ENCODE measurements around the gene ACOT7.
A peak's percentile ranks its signal among the peaks of the same experiment; 100 is the strongest.

ACOT7 gene

DNA sequence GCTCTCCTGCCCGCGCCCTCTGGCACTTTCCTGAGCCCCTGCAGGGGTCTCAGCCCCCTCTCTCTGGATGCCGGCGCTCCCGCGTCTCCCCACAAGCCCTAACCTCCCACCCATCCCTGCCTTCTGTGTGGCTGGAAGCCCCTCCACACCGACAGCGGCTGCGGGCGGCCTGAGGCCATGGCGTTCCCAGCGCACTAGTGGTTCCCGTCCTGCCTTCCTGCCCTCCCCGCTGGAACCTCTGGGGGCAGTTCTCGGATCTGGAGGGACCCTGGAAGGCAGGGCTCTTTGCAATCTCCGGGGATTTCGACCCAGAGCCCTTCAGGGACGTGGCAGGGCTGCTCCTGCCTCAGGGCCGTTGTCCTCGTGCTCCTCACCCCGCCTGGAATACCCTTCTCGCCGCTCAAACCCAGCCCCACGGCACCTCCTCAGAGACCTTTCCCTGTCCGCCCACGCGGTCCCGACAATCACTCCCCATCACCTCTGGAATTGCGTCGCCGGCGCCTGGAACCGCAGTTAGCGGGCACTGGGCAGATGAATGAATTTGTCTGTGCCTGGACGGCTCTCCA lies 30.5 kb upstream of the ACOT7 start:
- DNase-seq: no peak

- peak; percentile 22 for DNase-seq
Measured at GRCh38 chr1:6423321-6423999, 29.9 kb upstream of the ACOT7 start.

DNA sequence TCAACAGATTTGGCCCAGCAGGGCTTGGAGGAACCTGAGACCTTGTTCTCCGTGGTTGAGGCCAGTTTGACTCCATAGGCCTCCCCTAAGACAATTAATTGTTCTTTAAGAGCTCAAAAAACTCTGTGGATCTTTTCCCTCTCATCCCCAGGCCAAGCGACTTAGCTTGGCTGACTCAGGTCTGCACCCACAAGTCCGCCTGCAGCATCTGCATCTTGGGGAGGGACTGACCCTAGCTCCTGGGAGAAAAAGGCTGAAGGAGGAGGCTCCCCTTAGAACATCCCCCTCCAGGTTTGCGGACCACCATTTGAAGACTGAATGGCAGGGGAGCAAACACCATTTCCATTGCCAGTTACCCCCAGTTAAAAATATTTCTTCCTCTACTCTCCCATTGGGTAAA lies 27.7 kb upstream of the ACOT7 start:
- no peak for DNase-seq

DNA sequence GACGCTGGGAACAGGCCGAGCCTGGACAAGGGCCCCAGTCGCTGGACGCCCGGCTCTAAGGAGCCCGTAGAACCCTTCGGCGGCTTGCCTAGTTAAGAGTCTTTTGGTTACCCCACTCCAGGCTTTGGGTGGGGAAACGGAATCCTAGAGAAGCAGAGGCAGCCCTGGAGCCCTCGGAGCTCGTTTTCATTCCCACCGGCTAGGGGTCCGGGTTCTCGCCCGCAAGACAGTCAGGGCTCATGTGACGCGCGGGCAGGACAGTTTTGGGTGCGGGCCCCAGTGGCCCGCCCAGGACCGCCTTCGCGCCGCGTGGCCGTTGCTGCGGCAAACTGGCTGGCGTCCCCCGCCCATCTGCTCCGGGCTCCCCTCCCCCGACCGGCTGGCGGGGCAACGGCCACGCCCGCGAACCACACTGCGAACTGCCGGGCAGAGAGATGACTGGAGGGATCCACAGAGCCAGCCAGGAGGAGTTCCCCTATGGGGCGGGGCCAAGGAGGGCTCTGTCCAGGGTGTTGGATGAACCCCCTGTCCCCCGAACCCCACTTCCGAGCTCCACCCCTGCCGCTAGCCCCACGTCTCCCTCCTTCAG lies 27.0 kb upstream of the ACOT7 start:
- DNase-seq: no peak

DNA sequence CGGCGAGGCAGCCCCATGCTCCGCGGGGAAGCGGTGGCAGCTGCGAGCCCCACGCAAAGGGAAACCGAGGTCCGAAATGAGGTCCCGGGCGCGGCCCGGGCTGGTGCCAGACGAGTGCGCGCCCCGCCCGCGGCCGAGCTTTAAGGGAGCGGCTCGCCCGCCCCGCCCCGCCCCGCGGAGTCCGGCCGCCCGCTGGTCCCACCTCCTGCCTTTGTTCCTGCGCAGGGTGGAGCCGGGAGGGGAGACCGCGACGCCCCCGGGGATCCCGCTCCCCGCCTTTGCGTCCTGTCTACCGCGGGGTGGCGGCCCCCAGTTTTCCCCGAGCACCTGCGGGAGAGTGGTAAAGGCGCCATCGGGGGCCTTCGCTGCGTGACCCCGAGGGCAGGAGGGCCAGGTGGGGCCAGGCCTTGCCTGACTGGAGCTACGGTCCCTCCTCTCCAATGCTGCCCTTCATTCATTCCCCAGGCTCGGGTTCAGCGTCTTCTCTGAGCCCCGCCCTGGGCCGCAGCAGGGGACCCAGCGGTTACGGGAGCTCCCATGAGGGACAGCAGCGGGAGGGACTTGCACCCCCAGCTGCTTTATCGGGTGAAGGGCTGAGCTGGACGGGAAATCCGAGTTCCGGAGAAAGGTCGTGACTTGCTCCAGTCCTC lies 26.4 kb upstream of the ACOT7 start, which contains the start of gene HES2:
Gene HES2, minus strand, starts transcription at position 116 of the 650 bp plus-strand sequence. Its CDS starts 99 bp downstream, at position 17.
- DNase-seq: no peak

GRCh38 chr1:6419397-6419803 lies 25.8 kb upstream of the ACOT7 start:
- DNase-seq: no peak

DNA sequence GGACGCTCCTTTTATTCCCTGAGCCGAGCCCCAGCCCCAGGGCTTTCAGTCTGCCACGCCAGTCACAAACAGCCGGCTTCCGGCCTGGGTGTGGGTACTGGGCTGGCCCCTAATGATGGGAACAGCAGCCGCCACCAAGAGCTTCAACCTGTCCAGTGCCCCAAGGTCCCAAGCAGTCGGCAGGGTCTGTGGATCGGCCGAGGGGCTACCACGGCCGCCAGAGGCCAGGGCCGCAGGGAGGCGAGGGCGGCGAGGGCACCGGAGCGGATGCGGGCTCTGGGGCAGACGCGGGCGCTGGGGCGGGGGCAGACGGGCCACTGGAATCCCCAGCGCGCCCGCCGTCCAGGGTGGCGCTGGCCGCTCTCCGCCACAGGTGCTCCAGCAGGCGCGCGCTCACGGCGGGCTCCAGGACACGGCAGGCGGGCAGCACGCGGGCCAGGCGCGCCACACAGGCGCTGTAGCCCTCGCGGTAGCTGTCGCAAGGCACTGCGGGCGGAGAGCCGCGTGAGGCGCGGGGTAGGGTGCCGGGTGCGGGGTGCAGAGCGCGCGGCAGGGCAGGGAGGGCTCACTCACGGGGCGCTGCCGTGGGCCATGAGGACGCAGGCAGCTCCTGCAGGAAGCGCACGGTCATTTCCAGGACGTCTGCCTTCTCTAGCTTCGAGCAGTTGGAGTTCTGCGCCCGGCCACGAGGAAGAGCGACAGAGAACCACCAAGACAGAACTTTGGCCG lies 25.3 kb upstream of the ACOT7 start:
- no peak for DNase-seq

- DNase-seq: no peak
Measured at GRCh38 chr1:6417961-6418667, 24.5 kb upstream of the ACOT7 start.

- DNase-seq: no peak
Measured at GRCh38 chr1:6416906-6417305, 23.3 kb upstream of the ACOT7 start.

DNA sequence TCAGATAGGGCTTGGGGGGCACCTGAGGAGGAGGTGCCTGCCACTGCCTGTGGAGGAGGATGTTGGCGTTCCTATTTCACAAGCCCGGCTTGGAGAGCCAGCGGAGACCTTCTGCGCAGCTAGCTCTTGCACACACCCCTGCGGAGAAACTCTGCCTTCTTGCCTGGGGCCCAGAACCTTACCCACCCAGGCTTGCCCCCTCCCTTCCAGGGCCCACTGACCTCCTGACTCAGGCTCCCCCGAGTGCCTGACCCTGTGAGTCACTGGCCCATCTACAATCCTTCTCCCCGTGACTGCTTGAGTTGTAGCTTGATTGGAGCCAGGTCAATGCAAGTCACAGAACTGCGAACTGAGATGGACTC lies 22.7 kb upstream of the ACOT7 start:
- DNase-seq: no peak

- no peak for DNase-seq
Measured at GRCh38 chr1:6414881-6415626, 21.5 kb upstream of the ACOT7 start.

DNA sequence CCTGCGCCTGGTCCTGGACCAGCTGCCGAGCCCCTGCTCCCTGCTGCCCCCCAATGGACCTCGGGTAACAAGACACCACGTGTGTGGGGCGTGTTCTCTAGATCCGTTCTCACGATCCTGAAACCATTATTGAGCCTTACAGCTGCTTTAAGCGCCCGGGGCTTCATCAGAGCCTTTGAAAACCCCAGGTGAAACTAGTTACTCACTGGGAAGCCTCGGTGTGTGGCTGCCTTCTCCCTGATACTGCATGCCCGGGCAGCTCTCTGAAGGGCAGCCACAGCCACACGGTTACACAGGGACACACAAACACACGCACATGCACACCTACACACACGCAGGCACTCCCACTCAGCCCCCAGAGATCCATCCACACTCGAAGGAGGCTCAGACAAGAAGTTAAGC lies 20.9 kb upstream of the ACOT7 start:
- DNase-seq: peak; percentile 3

GRCh38 chr1:6412896-6413295 lies 19.3 kb upstream of the ACOT7 start:
- peak; percentile 16 for DNase-seq

DNA sequence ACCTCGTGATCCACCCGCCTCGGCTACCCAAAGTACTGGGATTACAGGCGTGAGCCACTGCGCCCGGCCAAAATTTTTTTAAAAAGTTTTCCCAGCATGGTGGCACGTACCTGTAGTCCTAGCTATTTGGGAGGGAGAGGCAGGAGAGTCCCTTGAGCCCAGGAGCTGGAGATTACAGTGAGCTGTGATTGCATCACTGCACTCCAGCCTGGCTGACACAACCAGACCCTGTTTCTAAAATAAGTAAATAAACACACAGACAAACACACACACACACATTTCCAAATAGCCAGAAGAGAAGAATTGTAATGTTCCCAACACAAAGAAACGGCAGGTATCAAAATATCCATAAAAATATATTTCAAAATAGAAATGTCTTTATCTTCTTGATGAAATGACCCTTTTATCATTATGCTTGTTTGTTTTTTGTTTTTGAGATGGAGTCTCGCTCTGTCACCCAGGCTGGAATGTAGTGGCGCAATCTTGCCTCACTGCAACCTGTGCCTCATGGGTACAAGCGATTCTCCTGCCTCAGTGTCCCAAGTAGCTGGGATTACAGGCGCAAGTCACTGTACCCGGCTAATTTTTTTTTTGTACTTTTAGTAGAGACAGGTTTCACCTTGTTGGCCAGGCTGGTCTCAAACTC lies 16.8 kb upstream of the ACOT7 start:
- no peak for DNase-seq

DNA sequence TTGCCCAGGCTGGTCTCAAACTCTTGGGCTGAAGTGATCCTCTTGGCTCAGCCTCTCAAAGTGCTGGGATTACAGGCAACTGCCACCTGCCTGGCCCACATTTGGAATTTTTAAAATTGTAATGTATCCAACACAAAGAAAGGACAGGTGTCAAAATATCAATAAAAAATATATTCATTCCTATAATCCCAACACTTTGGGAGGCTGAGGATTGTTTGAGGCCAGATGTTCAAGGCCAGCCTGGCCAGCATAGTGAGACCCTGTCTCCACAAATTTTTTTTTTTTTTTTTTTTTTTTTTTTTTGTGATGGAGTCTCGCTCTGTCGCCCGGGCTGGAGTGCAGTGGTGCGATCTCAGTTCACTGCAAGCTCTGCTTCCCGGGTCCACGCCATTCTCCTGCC lies 16.2 kb upstream of the ACOT7 start:
- DNase-seq: no peak

GRCh38 chr1:6409053-6409452 lies 15.5 kb upstream of the ACOT7 start:
- DNase-seq: no peak

DNA sequence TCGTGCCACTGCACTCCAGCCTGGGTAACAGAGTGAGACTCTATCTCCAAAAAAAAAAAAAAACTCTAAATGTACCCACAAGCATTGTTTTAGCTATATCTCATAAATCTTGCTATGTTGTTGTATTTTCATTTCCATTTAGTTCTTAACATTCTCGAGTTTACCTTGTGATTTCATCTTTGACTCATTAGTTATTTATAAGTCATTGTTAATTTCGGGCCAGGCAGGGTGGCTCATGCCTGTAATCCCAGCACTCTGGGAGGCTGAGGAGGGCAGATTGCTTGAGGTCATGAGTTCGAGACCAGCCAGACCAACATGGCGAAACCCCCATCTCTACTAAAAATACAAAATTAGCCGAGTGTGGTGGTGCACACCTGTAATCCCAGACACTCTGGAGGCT lies 14.5 kb upstream of the ACOT7 start:
- no peak for DNase-seq

DNA sequence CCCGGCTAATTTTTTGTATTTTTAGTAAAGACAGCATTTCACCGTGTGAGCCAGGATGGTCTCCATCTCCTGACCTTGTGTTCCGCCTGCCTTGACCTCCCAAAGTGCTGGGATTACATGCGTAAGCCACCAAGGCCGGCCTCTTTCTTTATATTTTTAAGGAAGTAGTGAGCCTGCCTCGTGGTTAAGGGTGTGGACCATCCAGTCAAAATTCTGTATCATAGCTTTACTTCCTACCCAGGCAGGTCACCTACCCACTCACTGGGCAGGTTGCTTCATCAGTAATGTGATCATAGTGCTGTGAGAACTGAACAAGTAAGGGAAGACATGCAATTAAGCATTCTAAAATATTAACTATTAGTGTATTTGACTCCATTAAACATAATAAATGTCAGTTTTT lies 8.1 kb upstream of the ACOT7 start:
- DNase-seq: no peak

DNA sequence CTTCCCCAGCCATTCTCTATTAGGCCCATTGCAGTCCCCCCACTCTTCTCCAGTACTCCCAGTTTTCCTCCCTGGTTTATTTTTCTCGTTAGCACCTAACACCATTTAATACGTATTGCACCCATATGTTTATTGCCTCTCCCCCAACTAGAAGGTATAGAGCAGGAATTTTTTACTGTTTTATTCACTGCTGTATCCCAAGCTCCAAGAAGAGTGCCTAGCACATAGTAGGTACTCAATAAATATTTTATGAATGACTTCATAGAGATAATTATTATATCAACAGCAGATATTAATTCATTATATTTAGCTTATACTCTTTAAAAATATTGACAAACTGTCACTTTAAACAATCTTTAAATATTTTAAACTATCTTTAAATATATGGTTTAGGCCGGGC lies 5.7 kb upstream of the ACOT7 start:
- DNase-seq: no peak

DNA sequence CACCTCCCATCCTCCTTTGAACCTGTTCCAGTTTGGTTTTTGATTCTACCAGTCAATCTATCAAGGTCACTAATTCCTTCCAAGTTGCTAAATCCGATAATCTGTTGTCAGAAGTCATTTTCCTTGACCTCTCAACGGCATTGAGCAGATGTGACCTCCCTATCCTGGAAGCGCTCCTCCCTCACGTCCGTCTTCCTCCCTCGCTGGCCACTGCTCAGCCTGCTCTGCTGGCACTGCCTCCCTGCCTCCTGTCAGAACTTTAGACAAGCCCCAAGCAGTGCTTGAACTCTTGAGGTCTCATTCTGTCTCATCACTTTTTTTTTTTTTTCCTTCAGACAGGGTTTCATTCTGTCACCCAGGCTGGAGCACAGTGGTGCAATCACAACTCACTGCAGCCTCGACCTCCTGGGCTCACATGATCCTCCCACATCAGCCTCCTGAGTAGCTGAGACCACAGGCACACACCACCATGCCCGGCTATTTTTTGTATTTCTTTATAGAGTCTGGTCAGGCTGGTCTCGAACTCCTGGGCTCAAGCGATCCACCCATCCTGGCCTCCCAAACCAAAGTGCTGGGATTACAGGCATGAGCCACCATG lies 4.4 kb upstream of the ACOT7 start:
- no peak for DNase-seq

DNA sequence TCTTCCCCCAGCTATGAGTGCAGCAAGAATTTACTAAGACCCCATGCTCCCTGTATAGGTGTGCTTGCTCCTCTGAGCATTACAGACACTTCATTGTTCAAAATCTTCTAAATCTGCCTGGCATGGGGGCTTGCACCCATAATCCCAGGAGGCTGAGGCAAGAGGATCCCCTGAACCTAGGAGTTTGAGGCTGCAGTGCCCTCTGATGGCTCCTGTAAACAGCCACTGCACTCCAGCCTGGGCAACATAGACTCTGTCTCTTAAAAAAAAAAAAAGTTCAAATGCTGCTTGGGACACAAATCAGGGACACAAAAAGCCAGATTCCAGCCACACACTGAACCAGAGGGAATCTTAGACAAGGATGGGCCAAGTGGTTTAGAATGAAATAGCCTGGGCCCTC lies 3.4 kb upstream of the ACOT7 start:
- no peak for DNase-seq

Measured in NCI-H1417 treated with DMSO at 0.1 percent for 48 hours (cell line).